Prostate gland (tissue), 2 donors: ENCODE measurements around the gene GPC5. TPM values are rescaled to one million over a fixed set of nuclear protein-coding genes. Genes with fewer than 3 reads are reported as not detected.
A peak's percentile ranks its signal among the peaks of the same experiment; 100 is the strongest.

Experiments
- DNase-seq: peaks from one replicate; pipeline ENCODE4 v3.0.0-alpha.2; 2019; ENCODE audit warnings: low spot score
- H3K27ac ChIP-seq, 2 donors: fragments of 200-600 bp; sonication (generic); 2 replicates each; pipeline ENCODE4 v1.5.1; 2017 to 2019
- H3K27me3 ChIP-seq: fragments of 200-600 bp; sonication (generic); replicated peaks from 2 replicates; pipeline ENCODE4 v1.5.1; 2019; ENCODE audit not compliant: insufficient read depth
- H3K36me3 ChIP-seq, 2 donors: fragments of 200-600 bp; sonication (generic); 1 replicate in 1 of 2; 2 replicates in 1 of 2; pipeline versions ENCODE4 v1.5.1 to v1.8.1; 2017 to 2019
- H3K4me1 ChIP-seq: fragments of 200-600 bp; sonication (generic); replicated peaks from 2 replicates; pipeline ENCODE4 v1.5.1; 2019
- H3K4me3 ChIP-seq, 2 donors: fragments of 200-600 bp; sonication (generic); 2 replicates each; pipeline ENCODE4 v1.5.1; 2017 to 2019
- H3K9me3 ChIP-seq: fragments of 200-600 bp; sonication (generic); 2 replicates; pipeline ENCODE4 v1.5.1; 2017
- CTCF ChIP-seq, 4 experiments: fragments of 200-600 bp in 2 of 4; fragments of 450-650 bp in 2 of 4; sonication (generic) in 2 of 4; IDR thresholded peaks; 1 replicate in 3 of 4; 2 replicates in 1 of 4; pipeline ENCODE4 v1.5.1; 2016 to 2019; ENCODE audit warnings: antibody characterized with exemption in 4 of 4, mild to moderate bottlenecking in 2 of 4, moderate library complexity in 2 of 4
- POLR2A ChIP-seq: fragments of 450-650 bp; IDR thresholded peaks from one replicate; pipeline ENCODE4 v1.6.1; 2016; ENCODE audit warnings: antibody characterized with exemption, mild to moderate bottlenecking
- POLR2AphosphoS5 ChIP-seq: sonication (generic); formaldehyde crosslinking; IDR thresholded peaks from one replicate; pipeline ENCODE4 v1.6.1; 2017; ENCODE audit warnings: antibody characterized with exemption
- WGBS: methylation state at CpG from one replicate; pipeline ENCODE4 v1.1.5; 2018; 5-methylcytosine and 5-hydroxymethylcytosine counted together
- intact Hi-C: fragments of 100-400 bp; cut with DNase I; formaldehyde crosslinking; loops from one replicate; pipeline ENCODE4 v1.14.2; 2022
- total RNA-seq, 2 donors: library from RNA; depleted of rRNA; stranded (reverse); fragments of >200 nt; gene quantifications; one replicate each; pipeline ENCODE4 v1.1.0, GENCODE V29; 2016

The GPC5 gene
- total RNA-seq, 2 donors from 2014 or later: 0.23 to 35.0 TPM

GRCh38 chr13:91922969-91923592 is 524.7 kb downstream of the GPC5 start:
- Histone ChIP-seq H3K27ac (no peak overlapping the region), H3K4me1 (no peaks in the 10 kb centered on the region), H3K27me3 (no peaks in the 10 kb centered on the region), H3K4me3 (no peak overlapping the region), H3K36me3 (no peaks in the 10 kb centered on the region), H3K9me3 (no peaks in the 10 kb centered on the region)
- WGBS: 68% methylated on average over 6 of the region's 6 CpGs
- no peak for DNase-seq
- intact Hi-C loops: no loop called here
- TF ChIP-seq POLR2A (no peak), CTCF (IDR thresholded peaks at IDR 0.05) (no peak), POLR2AphosphoS5 (no peak)

- DNase-seq: no peak
- H3K27ac ChIP-seq: no peak overlapping the region
- no peak overlapping the region for H3K4me3 ChIP-seq
- WGBS: 85% methylated on average over 1 of the region's 1 CpG
- no peaks in the 10 kb centered on the region for H3K4me1 ChIP-seq
- no peaks in the 10 kb centered on the region for H3K9me3 ChIP-seq
- H3K36me3 ChIP-seq: no peaks in the 10 kb centered on the region
- no peak for TF ChIP-seq CTCF (IDR thresholded peaks at IDR 0.05)
- TF ChIP-seq POLR2AphosphoS5: no peak
- TF ChIP-seq POLR2A: no peak
- no peaks in the 10 kb centered on the region for H3K27me3 ChIP-seq
- intact Hi-C loops: no loop called here
Measured at GRCh38 chr13:91930687-91931086, 532.3 kb downstream of the GPC5 start.

GRCh38 chr13:91934354-91934753 is 535.9 kb downstream of the GPC5 start:
- no peaks in the 10 kb centered on the region for H3K9me3 ChIP-seq
- DNase-seq: no peak
- H3K4me3 ChIP-seq: no peak overlapping the region
- no peaks in the 10 kb centered on the region for H3K4me1 ChIP-seq
- WGBS: 34% methylated on average over 4 of the region's 4 CpGs
- TF ChIP-seq CTCF (IDR thresholded peaks at IDR 0.05): no peak
- no peak for TF ChIP-seq POLR2A
- no peak for TF ChIP-seq POLR2AphosphoS5
- H3K27ac ChIP-seq: no peak overlapping the region
- intact Hi-C loops: no loop called here
- H3K36me3 ChIP-seq: no peaks in the 10 kb centered on the region
- no peaks in the 10 kb centered on the region for H3K27me3 ChIP-seq

- Histone ChIP-seq H3K4me3 (no peak overlapping the region), H3K27ac (no peak overlapping the region), H3K9me3 (no peaks in the 10 kb centered on the region), H3K4me1 (no peaks in the 10 kb centered on the region), H3K27me3 (no peaks in the 10 kb centered on the region), H3K36me3 (no peaks in the 10 kb centered on the region)
- no peak for TF ChIP-seq POLR2A
- TF ChIP-seq CTCF (IDR thresholded peaks at IDR 0.05): peak in 1 of 4 experiments; percentile 18
- no peak for TF ChIP-seq POLR2AphosphoS5
- 17% methylated on average over 7 of the region's 7 CpGs for WGBS
- intact Hi-C loops: no loop called here
- no peak for DNase-seq
Measured at GRCh38 chr13:91946498-91947070, 548.2 kb downstream of the GPC5 start.

GRCh38 chr13:91948736-91949135 is 550.3 kb downstream of the GPC5 start:
- intact Hi-C loops: no loop called here
- 96% methylated on average over 1 of the region's 1 CpG for WGBS
- Histone ChIP-seq H3K36me3 (no peaks in the 10 kb centered on the region), H3K4me1 (no peaks in the 10 kb centered on the region), H3K27me3 (no peaks in the 10 kb centered on the region), H3K27ac (no peak overlapping the region), H3K4me3 (no peak overlapping the region), H3K9me3 (no peaks in the 10 kb centered on the region)
- no peak for DNase-seq
- TF ChIP-seq POLR2AphosphoS5 (no peak), CTCF (IDR thresholded peaks at IDR 0.05) (no peak)
